ENCODE measurements around the gene TPP1. TPM values are rescaled to one million over a fixed set of nuclear protein-coding genes. Genes with fewer than 3 reads are reported as not detected.

The TPP1 gene
- polyA plus RNA-seq, 2 of the 4 experiments (the other 2 are of a cell fraction) = 41.6 to 53.2 TPM

DNA sequence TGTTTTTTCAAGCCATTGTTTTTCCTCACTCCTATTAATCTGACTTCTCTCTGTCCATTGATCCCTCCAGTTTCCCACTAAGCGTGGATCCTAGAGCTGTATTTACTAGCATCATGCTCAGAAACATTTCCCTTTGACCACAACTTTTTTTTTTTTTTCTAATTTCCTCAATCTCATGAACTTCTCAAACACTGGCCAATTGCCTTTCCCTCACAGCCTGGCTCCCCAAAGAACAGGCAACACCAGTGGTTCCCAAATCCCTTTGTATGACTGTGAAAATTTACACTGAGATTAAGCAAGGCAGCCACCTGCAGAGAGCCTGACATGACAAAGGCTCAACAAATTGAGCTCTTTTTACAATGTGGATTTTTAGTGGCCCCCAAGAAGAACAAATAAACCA, 1.4 kb upstream of the TPP1 start:
- no peak for DNase-seq (ENCODE audit: low read depth in 1 of 2, low spot score in 1 of 2)
- H3K9me3 ChIP-seq = no peaks in the 10 kb centered on the region
- CTCF ChIA-PET = interaction anchor here (0.6 to 3.8 kb wide), 8 partner anchors 8 to 260 kb away, joined by 3 to 19 read pairs (median 4); partner anchors contain the start of genes MRPL17 and TAF10
- TF ChIP-seq PHF8 (IDR thresholded peaks at IDR 0.05; ENCODE audit: borderline replicate concordance, low read depth) (no peak), NPAS2 (CRISPR knock-in tag; IDR thresholded peaks at IDR 0.05; ENCODE audit: borderline replicate concordance) (no peak), ESRRA (IDR thresholded peaks at IDR 0.05; ENCODE audit: borderline replicate concordance, low read length) (no peak), POLR2A (IDR thresholded peaks at IDR 0.05; ENCODE audit: low read length) (no peak), HOXA7 (CRISPR knock-in tag; IDR thresholded peaks at IDR 0.05) (no peak), BHLHE40 (IDR thresholded peaks at IDR 0.05; ENCODE audit: low read depth, low read length) (no peak)
- TF ChIP-seq, protein P1, sequence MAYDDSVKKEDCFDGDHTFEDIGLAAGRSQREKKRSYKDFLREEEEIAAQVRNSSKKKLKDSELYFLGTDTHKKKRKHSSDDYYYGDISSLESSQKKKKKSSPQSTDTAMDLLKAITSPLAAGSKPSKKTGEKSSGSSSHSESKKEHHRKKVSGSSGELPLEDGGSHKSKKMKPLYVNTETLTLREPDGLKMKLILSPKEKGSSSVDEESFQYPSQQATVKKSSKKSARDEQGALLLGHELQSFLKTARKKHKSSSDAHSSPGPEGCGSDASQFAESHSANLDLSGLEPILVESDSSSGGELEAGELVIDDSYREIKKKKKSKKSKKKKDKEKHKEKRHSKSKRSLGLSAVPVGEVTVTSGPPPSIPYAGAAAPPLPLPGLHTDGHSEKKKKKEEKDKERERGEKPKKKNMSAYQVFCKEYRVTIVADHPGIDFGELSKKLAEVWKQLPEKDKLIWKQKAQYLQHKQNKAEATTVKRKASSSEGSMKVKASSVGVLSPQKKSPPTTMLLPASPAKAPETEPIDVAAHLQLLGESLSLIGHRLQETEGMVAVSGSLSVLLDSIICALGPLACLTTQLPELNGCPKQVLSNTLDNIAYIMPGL (CRISPR knock-in tag; IDR thresholded peaks at IDR 0.05; ENCODE audit: borderline replicate concordance) = no peak
- TF ChIP-seq, protein P2, sequence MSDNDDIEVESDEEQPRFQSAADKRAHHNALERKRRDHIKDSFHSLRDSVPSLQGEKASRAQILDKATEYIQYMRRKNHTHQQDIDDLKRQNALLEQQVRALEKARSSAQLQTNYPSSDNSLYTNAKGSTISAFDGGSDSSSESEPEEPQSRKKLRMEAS (IDR thresholded peaks at IDR 0.05) = no peak
- no peak for FAIRE-seq
- H3K4me2 ChIP-seq = no peak overlapping the region
- H3K4me1 ChIP-seq = peaks cover 12% of the 10 kb centered on the region; the same call in 2 of the 3 replicates
- POLR2A ChIA-PET = no interaction called here
- H3K27ac ChIP-seq = no peak overlapping the region
- 82% methylated on average over 1 of the region's 1 CpG for WGBS (ENCODE audit: missing lambda C conversion rate)
- H3K4me3 ChIP-seq = no peak overlapping the region
- no peak for ATAC-seq

DNA sequence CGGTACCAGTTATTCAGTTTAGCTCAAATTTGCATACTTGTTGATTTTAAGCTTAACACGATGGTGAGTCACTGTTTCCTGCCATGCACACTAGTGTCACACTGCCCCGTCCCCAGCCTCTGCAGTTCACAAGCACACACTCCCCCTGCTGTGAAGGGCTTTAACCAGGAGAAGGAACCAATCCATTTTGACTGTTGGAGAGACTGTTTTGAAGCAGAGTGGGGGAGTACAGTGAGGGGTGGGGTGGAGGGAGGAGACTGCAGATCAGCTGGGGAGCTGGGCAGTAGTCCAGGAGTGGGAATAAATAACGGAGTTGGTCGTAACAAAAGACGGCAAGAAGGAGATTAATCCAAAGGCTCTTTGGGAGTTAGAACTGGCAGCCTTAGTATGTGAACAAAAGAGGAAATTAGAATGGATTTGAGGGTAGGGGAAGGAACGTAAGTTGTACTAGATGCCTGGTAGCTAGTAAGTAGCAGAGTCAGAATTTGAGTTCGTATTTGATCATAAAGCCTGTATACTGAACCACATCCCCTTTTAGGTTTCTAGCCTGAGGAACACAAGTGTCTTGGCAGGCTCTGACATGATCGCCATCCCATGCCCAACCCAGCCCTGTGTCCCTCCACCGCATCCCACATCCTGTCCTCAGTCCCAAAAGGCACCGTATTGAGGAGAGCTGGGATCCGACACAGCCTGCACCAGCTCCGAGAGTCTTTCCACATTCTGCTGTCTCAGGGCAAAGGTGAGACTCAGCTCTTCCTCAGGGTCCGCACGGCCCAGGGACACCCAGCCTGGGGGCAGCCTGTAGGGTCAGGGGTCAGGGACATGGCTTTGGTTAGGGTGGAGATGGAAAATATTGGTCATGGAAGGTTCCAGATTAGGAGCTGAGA, 862 bp downstream of the TPP1 start:
- H3K4me2 ChIP-seq = peak overlapping the region; percentile 88
- TF ChIP-seq CBX8 (IDR thresholded peaks at IDR 0.05) = no peak
- no peak for TF ChIP-seq KDM1A (IDR thresholded peaks at IDR 0.05; ENCODE audit: low read depth)
- TF ChIP-seq, protein P3, sequence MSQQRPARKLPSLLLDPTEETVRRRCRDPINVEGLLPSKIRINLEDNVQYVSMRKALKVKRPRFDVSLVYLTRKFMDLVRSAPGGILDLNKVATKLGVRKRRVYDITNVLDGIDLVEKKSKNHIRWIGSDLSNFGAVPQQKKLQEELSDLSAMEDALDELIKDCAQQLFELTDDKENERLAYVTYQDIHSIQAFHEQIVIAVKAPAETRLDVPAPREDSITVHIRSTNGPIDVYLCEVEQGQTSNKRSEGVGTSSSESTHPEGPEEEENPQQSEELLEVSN (IDR thresholded peaks at IDR 0.05; ENCODE audit: borderline replicate concordance, low read depth) = no peak
- no peak for TF ChIP-seq FOXS1 (CRISPR knock-in tag; IDR thresholded peaks at IDR 0.05)
- TF ChIP-seq, protein P2 (IDR thresholded peaks at IDR 0.05) = no peak
- no peak for TF ChIP-seq ZC3H11A (IDR thresholded peaks at IDR 0.05)
- no peak for TF ChIP-seq JUN (IDR thresholded peaks at IDR 0.05)
- TF ChIP-seq EHF (CRISPR knock-in tag; IDR thresholded peaks at IDR 0.05) = no peak
- TF ChIP-seq JUNB (IDR thresholded peaks at IDR 0.05) = no peak
- no peak for TF ChIP-seq HOXB13 (CRISPR knock-in tag; IDR thresholded peaks at IDR 0.05; ENCODE audit: low read depth)
- no peak for TF ChIP-seq RCOR1 (IDR thresholded peaks at IDR 0.05; ENCODE audit: low read depth, low read length)
- TF ChIP-seq CEBPB (IDR thresholded peaks at IDR 0.05) = no peak
- TF ChIP-seq MYC (IDR thresholded peaks at IDR 0.05; ENCODE audit: borderline replicate concordance, low read length) = no peak
- TF ChIP-seq FOSL2 (IDR thresholded peaks at IDR 0.05) = no peak
- TF ChIP-seq FOSL2 (CRISPR knock-in tag; IDR thresholded peaks at IDR 0.05) = no peak
- CTCF ChIA-PET = interaction anchor here (0.7 to 2.4 kb wide), 7 partner anchors 12 to 87 kb away, joined by 3 to 10 read pairs (median 4); partner anchors contain the start of genes ILK, MRPL17 and RRP8
- DNase-seq (ENCODE audit: low read depth in 1 of 2, low spot score in 1 of 2) = no peak
- ATAC-seq = peak in 1 of 2 experiments; percentile 4; a peak in 3 of 6 replicates
- no peaks in the 10 kb centered on the region for H3K9me3 ChIP-seq
- POLR2A ChIA-PET = interaction anchor here (0.6 to 1.5 kb wide), 6 partner anchors 10 to 196 kb away, joined by 3 to 11 read pairs (median 4); partner anchors contain the start of gene MRPL17
- peak overlapping the region; percentile 80 to 90 for H3K27ac ChIP-seq
- H3K4me1 ChIP-seq = peaks cover 12% of the 10 kb centered on the region; the same call in 2 of the 3 replicates
- 78% methylated on average over 13 of the region's 15 CpGs for WGBS (ENCODE audit: missing lambda C conversion rate)
- peak overlapping the region; percentile 70 for H3K4me3 ChIP-seq
- no peak for FAIRE-seq
